Measurements from ENCODE around the gene ZCCHC7. TPM values are rescaled to one million over a fixed set of nuclear protein-coding genes. Genes with fewer than 3 reads are reported as not detected.
"Not testable (repeated sequence)": the region's sequence is repeated elsewhere in the genome, so short reads cannot be mapped to it uniquely, and the experiment has no call there.

ZCCHC7 gene
- total RNA-seq, 1 experiment from 2014 or later: 12.4 TPM

- Histone ChIP-seq H3K27ac (no peak overlapping the region), H3K36me3 (no peaks in the 10 kb centered on the region), H3K9me3 (replicated peaks) (no peaks in the 10 kb centered on the region), H3K4me1 (replicated peaks) (peaks cover 17% of the 10 kb centered on the region), H3K27me3 (replicated peaks) (no peaks in the 10 kb centered on the region), H3K4me3 (no peak overlapping the region)
- no peak for DNase-seq (ENCODE audit: low read depth in 1 of 2, low spot score in 2 of 2)
These were observed 177.2 kb downstream of the ZCCHC7 start for GRCh38 chr9:37297592-37297991.

DNA sequence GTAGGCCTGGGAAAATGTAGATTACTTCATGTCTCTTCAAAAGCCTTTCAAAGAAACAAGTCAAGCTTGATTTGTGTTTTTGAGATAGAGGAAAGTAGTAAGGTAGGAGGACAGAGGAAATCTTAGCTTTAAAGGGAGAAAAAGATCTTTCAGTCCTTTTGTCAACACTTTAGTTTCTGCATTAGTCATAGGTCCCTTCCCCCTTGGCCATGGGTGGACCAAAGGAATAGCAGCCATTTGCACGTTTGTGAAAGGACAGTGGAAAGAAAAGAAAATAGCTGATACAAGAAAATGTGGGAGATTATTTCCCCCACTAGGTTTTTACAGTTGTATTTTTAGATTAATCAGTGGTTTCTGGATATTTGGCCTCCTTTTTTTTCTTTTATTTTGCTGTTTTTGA is 180.2 kb downstream of the ZCCHC7 start:
- no peak for DNase-seq (ENCODE audit: low read depth in 1 of 2, low spot score in 2 of 2)

GRCh38 chr9:37301042-37301853 is 180.9 kb downstream of the ZCCHC7 start:
- no peaks in the 10 kb centered on the region for H3K27me3 ChIP-seq (replicated peaks)
- no peaks in the 10 kb centered on the region for H3K4me1 ChIP-seq (replicated peaks)
- H3K27ac ChIP-seq: no peak overlapping the region
- H3K4me3 ChIP-seq: no peak overlapping the region
- no peaks in the 10 kb centered on the region for H3K9me3 ChIP-seq (replicated peaks)
- DNase-seq (ENCODE audit: low read depth in 1 of 2, low spot score in 2 of 2): no peak
- H3K36me3 ChIP-seq: no peaks in the 10 kb centered on the region

More for the DNA sequence above, 180.2 kb downstream of the ZCCHC7 start:
- Histone ChIP-seq H3K9me3 (replicated peaks) (no peaks in the 10 kb centered on the region), H3K27me3 (replicated peaks) (no peaks in the 10 kb centered on the region), H3K4me1 (replicated peaks) (0 out of 2 replicates have a peak, but pooled peaks cover 4% of the 10 kb centered on the region), H3K27ac (no peak overlapping the region), H3K4me3 (no peak overlapping the region), H3K36me3 (no peaks in the 10 kb centered on the region)

DNA sequence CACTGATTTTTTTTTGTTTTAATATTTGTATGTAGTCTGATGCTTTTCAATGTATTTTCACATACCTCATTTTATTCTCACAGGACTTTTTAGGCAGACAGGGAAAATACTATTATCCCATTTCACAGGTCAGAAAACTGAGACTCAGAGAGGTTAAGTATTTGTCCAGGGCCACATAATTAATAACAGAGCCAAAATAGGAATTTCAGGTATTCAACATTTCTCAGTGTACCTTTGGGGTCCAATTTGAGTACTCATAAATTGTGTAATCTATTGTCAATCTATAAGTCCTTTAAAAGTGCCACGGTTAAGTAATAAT is 181.4 kb downstream of the ZCCHC7 start:
- no peaks in the 10 kb centered on the region for H3K9me3 ChIP-seq (replicated peaks)
- no peak overlapping the region for H3K4me3 ChIP-seq

GRCh38 chr9:37302277-37302676 is 181.9 kb downstream of the ZCCHC7 start:
- no peaks in the 10 kb centered on the region for H3K9me3 ChIP-seq (replicated peaks)
- H3K27ac ChIP-seq: no peak overlapping the region
- H3K27me3 ChIP-seq (replicated peaks): no peaks in the 10 kb centered on the region
- H3K36me3 ChIP-seq: no peaks in the 10 kb centered on the region
- no peak for DNase-seq (ENCODE audit: low read depth in 1 of 2, low spot score in 2 of 2)
- H3K4me1 ChIP-seq (replicated peaks): no peaks in the 10 kb centered on the region
- no peak overlapping the region for H3K4me3 ChIP-seq

More for the DNA sequence above, 181.4 kb downstream of the ZCCHC7 start:
- Histone ChIP-seq H3K27ac (no peak overlapping the region), H3K27me3 (replicated peaks) (no peaks in the 10 kb centered on the region), H3K4me1 (replicated peaks) (no peaks in the 10 kb centered on the region), H3K36me3 (no peaks in the 10 kb centered on the region)
- no peak for DNase-seq (ENCODE audit: low read depth in 1 of 2, low spot score in 2 of 2)

GRCh38 chr9:37303272-37303671 is 182.9 kb downstream of the ZCCHC7 start:
- not testable (repeated sequence) for H3K27me3 ChIP-seq (replicated peaks); H3K27ac ChIP-seq; DNase-seq (ENCODE audit: low read depth in 1 of 2, low spot score in 2 of 2); H3K36me3 ChIP-seq; H3K4me1 ChIP-seq (replicated peaks); H3K4me3 ChIP-seq; H3K9me3 ChIP-seq (replicated peaks)

- no peaks in the 10 kb centered on the region for H3K9me3 ChIP-seq (replicated peaks)
- no peak overlapping the region for H3K4me3 ChIP-seq
- DNase-seq (ENCODE audit: low read depth in 1 of 2, low spot score in 2 of 2): no peak
- H3K4me1 ChIP-seq (replicated peaks): no peaks in the 10 kb centered on the region
- H3K27me3 ChIP-seq (replicated peaks): no peaks in the 10 kb centered on the region
- H3K36me3 ChIP-seq: no peaks in the 10 kb centered on the region
- H3K27ac ChIP-seq: no peak overlapping the region
These were observed 188.8 kb downstream of the ZCCHC7 start for GRCh38 chr9:37309136-37309535.

DNA sequence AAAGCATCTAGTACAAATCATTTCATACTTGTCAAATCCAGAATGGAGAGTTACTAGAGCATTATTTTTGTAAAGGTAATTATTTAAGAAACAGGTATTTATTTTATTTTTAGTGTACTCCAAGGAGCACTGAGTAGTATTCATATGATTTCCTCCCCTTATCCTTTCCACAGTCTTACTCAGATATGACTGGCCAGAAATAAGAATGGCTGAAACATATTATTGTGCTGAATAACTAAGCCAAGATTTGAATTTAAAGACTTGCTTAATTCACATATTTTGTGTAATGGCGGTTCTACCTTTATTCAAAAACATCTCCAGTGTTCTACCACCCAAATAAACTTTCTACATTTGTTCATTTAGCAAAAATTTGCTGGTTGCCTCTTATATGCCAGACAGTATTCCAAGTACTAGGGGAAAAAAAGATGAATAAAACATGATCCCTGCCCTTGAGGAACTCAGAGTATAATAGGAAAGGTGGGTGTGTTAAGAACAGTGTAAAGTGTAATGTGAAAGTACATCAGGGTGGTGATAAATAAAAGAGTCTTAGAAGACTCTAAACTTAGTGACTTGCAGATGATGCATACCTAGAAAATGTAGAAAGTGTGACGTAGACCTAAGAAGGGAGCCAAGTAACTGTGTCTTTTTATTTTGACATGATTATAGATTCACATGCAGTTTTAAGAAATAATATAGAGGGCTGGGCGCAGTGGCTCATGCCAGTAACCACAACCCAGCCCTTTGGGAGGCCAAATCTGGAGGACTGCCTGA is 191.7 kb downstream of the ZCCHC7 start:
- H3K27ac ChIP-seq: no peak overlapping the region
- no peaks in the 10 kb centered on the region for H3K36me3 ChIP-seq
- no peak overlapping the region for H3K4me3 ChIP-seq
- no peaks in the 10 kb centered on the region for H3K27me3 ChIP-seq (replicated peaks)
- DNase-seq (ENCODE audit: low read depth in 1 of 2, low spot score in 2 of 2): no peak
- no peaks in the 10 kb centered on the region for H3K4me1 ChIP-seq (replicated peaks)
- H3K9me3 ChIP-seq (replicated peaks): no peaks in the 10 kb centered on the region

DNA sequence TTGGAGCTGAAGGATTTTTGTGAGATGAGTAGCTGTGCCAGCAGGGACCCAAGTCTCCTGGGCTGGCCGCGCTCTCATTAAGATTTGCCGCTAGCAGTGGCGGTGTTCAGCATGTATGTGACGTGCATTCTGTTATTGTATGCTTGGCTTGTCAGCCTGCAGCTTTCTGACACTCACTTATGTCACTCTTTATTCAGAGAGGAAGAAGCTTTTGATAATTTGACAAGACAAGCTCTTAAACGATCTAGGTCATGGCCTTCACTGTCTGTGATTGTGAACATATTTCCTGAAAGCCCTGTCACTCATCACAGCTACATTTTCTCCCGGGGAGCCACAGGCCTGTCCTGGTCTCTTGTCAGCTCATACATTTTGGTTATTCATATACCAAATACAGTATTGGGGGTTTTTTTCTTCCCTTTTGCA is 203.9 kb downstream of the ZCCHC7 start:
- no peaks in the 10 kb centered on the region for H3K36me3 ChIP-seq
- H3K27ac ChIP-seq: no peak overlapping the region
- no peaks in the 10 kb centered on the region for H3K9me3 ChIP-seq (replicated peaks)
- no peaks in the 10 kb centered on the region for H3K27me3 ChIP-seq (replicated peaks)
- H3K4me1 ChIP-seq (replicated peaks): no peaks in the 10 kb centered on the region
- H3K4me3 ChIP-seq: no peak overlapping the region
- DNase-seq (ENCODE audit: low read depth in 1 of 2, low spot score in 2 of 2): no peak

DNA sequence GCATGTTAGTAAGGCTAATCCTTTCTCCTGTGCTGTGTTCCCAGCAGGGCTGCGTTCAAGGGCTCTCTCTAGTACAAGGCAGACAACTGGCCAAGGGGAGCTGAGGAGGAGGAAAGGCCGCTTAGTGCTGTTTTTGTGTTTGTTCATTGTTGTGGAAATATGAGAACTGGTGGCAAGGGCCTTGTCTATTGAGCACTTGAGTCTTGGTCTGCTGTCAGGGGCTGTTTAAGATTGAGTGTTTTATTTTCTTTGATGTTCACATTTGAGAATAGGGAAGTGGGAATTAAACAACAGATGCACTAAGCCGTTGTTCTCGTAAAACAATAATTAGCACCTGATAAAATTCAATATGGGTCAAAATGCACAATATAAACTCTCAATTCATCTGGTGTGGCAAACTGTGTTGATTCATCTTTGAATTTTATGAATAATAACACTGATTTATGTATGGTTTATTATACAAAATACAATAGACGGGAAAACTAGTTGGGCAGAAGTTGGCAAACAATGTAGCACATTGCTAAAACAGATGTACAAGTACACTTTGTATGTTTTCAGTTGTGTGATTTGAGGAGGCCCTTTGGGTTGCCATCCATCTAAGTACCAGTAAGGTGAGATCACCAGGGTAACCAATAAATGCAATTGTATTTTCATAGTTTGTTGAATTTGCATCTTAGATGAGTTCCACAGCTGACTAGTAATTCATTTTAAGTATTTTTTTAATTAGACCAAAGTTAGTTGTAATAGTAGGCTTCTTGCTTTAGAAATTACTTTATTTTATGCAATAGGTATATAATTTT is 204.5 kb downstream of the ZCCHC7 start:
- DNase-seq (ENCODE audit: low read depth in 1 of 2, low spot score in 2 of 2): no peak
- Histone ChIP-seq H3K27me3 (replicated peaks) (no peaks in the 10 kb centered on the region), H3K4me1 (replicated peaks) (no peaks in the 10 kb centered on the region), H3K27ac (no peak overlapping the region), H3K9me3 (replicated peaks) (no peaks in the 10 kb centered on the region), H3K36me3 (no peaks in the 10 kb centered on the region), H3K4me3 (no peak overlapping the region)

DNA sequence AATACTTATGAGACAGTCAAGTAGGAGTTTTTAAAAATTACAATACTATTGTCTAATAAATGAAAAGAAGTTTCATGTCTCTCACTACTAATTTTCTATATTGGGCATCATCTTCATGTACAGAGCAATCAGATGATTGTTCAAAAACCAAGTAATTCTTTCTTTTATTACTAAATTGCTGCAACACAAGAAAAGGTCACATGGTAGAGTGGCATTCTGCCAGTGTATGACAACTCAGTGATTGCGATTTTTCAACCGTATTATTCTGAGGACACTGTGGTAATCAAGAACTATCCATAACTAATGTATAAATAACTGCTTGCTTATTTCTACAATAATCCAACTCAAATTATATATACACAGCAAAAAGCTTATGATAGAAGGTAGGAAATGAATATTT is 205.4 kb downstream of the ZCCHC7 start:
- DNase-seq (ENCODE audit: low read depth in 1 of 2, low spot score in 2 of 2): no peak

DNA sequence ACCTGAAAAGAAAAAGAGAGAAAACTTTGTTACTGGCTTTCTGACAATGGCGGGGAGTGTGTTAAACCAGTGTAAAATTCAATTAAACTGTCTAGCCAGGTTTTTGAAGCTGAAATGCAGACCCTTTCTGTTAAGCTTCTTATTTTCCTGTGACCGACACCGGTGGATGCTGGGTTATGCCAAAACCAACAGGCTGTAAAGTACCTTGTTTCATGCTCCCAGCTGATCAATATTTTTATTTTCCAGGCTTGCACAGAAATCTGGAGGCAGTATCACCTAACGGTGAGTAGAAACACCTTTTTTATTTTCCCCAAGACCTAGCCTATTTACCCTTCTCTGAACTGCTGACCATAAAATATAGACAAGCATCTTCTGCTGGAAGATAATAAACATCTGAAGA is 207.2 kb downstream of the ZCCHC7 start:
- DNase-seq (ENCODE audit: low read depth in 1 of 2, low spot score in 2 of 2): no peak
- no peaks in the 10 kb centered on the region for H3K27me3 ChIP-seq (replicated peaks)
- no peaks in the 10 kb centered on the region for H3K9me3 ChIP-seq (replicated peaks)
- H3K4me3 ChIP-seq: no peak overlapping the region
- no peak overlapping the region for H3K27ac ChIP-seq
- no peaks in the 10 kb centered on the region for H3K36me3 ChIP-seq
- H3K4me1 ChIP-seq (replicated peaks): no peaks in the 10 kb centered on the region

More for the DNA sequence above, 205.4 kb downstream of the ZCCHC7 start:
- Histone ChIP-seq H3K36me3 (no peaks in the 10 kb centered on the region), H3K4me1 (replicated peaks) (no peaks in the 10 kb centered on the region), H3K27me3 (replicated peaks) (no peaks in the 10 kb centered on the region), H3K4me3 (no peak overlapping the region), H3K9me3 (replicated peaks) (no peaks in the 10 kb centered on the region), H3K27ac (no peak overlapping the region)

- DNase-seq (ENCODE audit: low read depth in 1 of 2, low spot score in 2 of 2): no peak
- no peaks in the 10 kb centered on the region for H3K27me3 ChIP-seq (replicated peaks)
- no peak overlapping the region for H3K4me3 ChIP-seq
- no peaks in the 10 kb centered on the region for H3K36me3 ChIP-seq
- H3K27ac ChIP-seq: no peak overlapping the region
- H3K9me3 ChIP-seq (replicated peaks): no peaks in the 10 kb centered on the region
- no peaks in the 10 kb centered on the region for H3K4me1 ChIP-seq (replicated peaks)
These were observed 208.3 kb downstream of the ZCCHC7 start for GRCh38 chr9:37328556-37329227.
